Hepatocyte (in vitro differentiated cells): Measurements from ENCODE around the gene TMEM26. TPM values are rescaled to one million over a fixed set of nuclear protein-coding genes. Genes with fewer than 3 reads are reported as not detected.

Experiments used
- DNase-seq: peaks from one replicate; pipeline ENCODE4 v3.0.0-alpha.2; 2016; ENCODE audit warnings: low spot score
- H2AFZ ChIP-seq: fragments of 200-600 bp; sonication (generic); 2 replicates; pipeline ENCODE4 v1.6.0; 2016; ENCODE audit warnings: antibody characterized with exemption, mild to moderate bottlenecking
- H3K27ac ChIP-seq: fragments of 200-600 bp; sonication (generic); 2 replicates; pipeline ENCODE4 v1.5.1; 2016; ENCODE audit warnings: mild to moderate bottlenecking
- H3K27me3 ChIP-seq: fragments of 200-600 bp; sonication (generic); 2 replicates; pipeline ENCODE4 v1.6.1; 2016
- H3K36me3 ChIP-seq: fragments of 200-600 bp; sonication (generic); replicated peaks from 2 replicates; pipeline ENCODE4 v1.5.1; 2016; ENCODE audit warnings: low read depth; ENCODE audit not compliant: insufficient read depth
- H3K4me1 ChIP-seq: fragments of 200-600 bp; sonication (generic); 2 replicates; pipeline ENCODE4 v1.5.1; 2016; ENCODE audit warnings: mild to moderate bottlenecking, moderate library complexity; ENCODE audit not compliant: insufficient read depth
- H3K4me2 ChIP-seq: fragments of 200-600 bp; sonication (generic); 2 replicates; pipeline ENCODE4 v1.6.0; 2016
- H3K4me3 ChIP-seq: fragments of 200-600 bp; sonication (generic); 2 replicates; pipeline ENCODE4 v1.5.1; 2016; ENCODE audit warnings: mild to moderate bottlenecking
- H3K79me2 ChIP-seq: fragments of 200-600 bp; sonication (generic); 2 replicates; pipeline ENCODE4 v1.6.0; 2017; ENCODE audit warnings: mild to moderate bottlenecking
- H3K9me2 ChIP-seq: fragments of 200-600 bp; sonication (generic); replicated peaks from 2 replicates; pipeline ENCODE4 v1.6.0; 2017; ENCODE audit warnings: mild to moderate bottlenecking; ENCODE audit not compliant: insufficient read depth
- H3K9me3 ChIP-seq: fragments of 200-600 bp; sonication (generic); 2 replicates; pipeline ENCODE4 v1.5.1; 2016; ENCODE audit warnings: low read depth, mild to moderate bottlenecking
- H4K20me1 ChIP-seq: fragments of 200-600 bp; sonication (generic); 2 replicates; pipeline ENCODE4 v1.6.0; 2016; ENCODE audit warnings: mild to moderate bottlenecking; ENCODE audit not compliant: insufficient read depth, poor library complexity, severe bottlenecking
- CTCF ChIP-seq: fragments of 200-600 bp; sonication (generic); IDR thresholded peaks from 2 replicates; pipeline ENCODE4 v1.5.1; 2016; ENCODE audit warnings: antibody characterized with exemption, mild to moderate bottlenecking; ENCODE audit not compliant: poor library complexity
- EZH2 ChIP-seq: fragments of 200-600 bp; sonication (generic); IDR thresholded peaks from 2 replicates; pipeline ENCODE4 v1.6.1; 2016; ENCODE audit warnings: antibody characterized with exemption, mild to moderate bottlenecking, borderline replicate concordance
- EZH2phosphoT487 ChIP-seq: fragments of 200-600 bp; sonication (generic); IDR thresholded peaks from one replicate; pipeline ENCODE4 v1.6.1; 2018; ENCODE audit warnings: antibody characterized with exemption, mild to moderate bottlenecking, low read depth, moderate library complexity; ENCODE audit not compliant: unreplicated experiment, severe bottlenecking
- WGBS: methylation state at CpG from one replicate; pipeline ENCODE4 v1.1.6; 2016; ENCODE audit warnings: low lambda C conversion rate; ENCODE audit errors: missing lambda C conversion rate; 5-methylcytosine and 5-hydroxymethylcytosine counted together
- polyA plus RNA-seq: library from polyadenylated mRNA; unstranded; fragments of >200 nt; fragmentation: Nextera tagmentation; extraction: Ambion mirVana; gene quantifications from 2 replicates; pipeline ENCODE4 v1.2.1, GENCODE V29; 2016
- total RNA-seq: library from RNA; depleted of rRNA; stranded (reverse); fragments of >200 nt; gene quantifications from 2 replicates; pipeline ENCODE4 v1.2.3, GENCODE V29; 2014

Gene TMEM26
- total and polyA plus RNA-seq, 2 experiments from 2014 or later: 0.39 to 3.3 TPM

GRCh38 chr10:61477451-61477850 is 24.3 kb upstream of the TMEM26 start:
- Histone ChIP-seq H3K79me2 (no peaks in the 10 kb centered on the region), H3K27ac (no peak overlapping the region), H3K4me2 (no peak overlapping the region), H4K20me1 (no peaks in the 10 kb centered on the region), H3K9me3 (no peaks in the 10 kb centered on the region), H3K4me1 (no peaks in the 10 kb centered on the region), H3K36me3 (no peaks in the 10 kb centered on the region), H3K4me3 (no peak overlapping the region), H3K27me3 (no peaks in the 10 kb centered on the region), H2AFZ (no peak overlapping the region), H3K9me2 (no peaks in the 10 kb centered on the region)
- 71% methylated on average over 1 of the region's 1 CpG for WGBS
- DNase-seq: no peak
- TF ChIP-seq CTCF: no peak
- TF ChIP-seq EZH2: no peak
- no peak for TF ChIP-seq EZH2phosphoT487

- Histone ChIP-seq H2AFZ (no peak overlapping the region), H3K4me3 (no peak overlapping the region), H3K27ac (no peak overlapping the region), H3K9me3 (no peaks in the 10 kb centered on the region), H4K20me1 (no peaks in the 10 kb centered on the region), H3K9me2 (no peaks in the 10 kb centered on the region), H3K79me2 (no peaks in the 10 kb centered on the region), H3K36me3 (no peaks in the 10 kb centered on the region), H3K27me3 (no peaks in the 10 kb centered on the region), H3K4me2 (no peak overlapping the region), H3K4me1 (no peaks in the 10 kb centered on the region)
- no peak for TF ChIP-seq CTCF
- TF ChIP-seq EZH2phosphoT487: no peak
- no peak for TF ChIP-seq EZH2
- DNase-seq: no peak
- WGBS: 97% methylated on average over 1 of the region's 1 CpG
Observed at GRCh38 chr10:61476529-61476928, 23.3 kb upstream of the TMEM26 start.

- Histone ChIP-seq H3K9me3 (no peaks in the 10 kb centered on the region), H3K27me3 (no peaks in the 10 kb centered on the region), H2AFZ (no peak overlapping the region), H3K36me3 (no peaks in the 10 kb centered on the region), H4K20me1 (no peaks in the 10 kb centered on the region), H3K79me2 (no peaks in the 10 kb centered on the region), H3K4me1 (no peaks in the 10 kb centered on the region), H3K4me2 (no peak overlapping the region), H3K27ac (no peak overlapping the region), H3K9me2 (no peaks in the 10 kb centered on the region), H3K4me3 (no peak overlapping the region)
- no peak for TF ChIP-seq EZH2
- TF ChIP-seq CTCF: no peak
- TF ChIP-seq EZH2phosphoT487: no peak
- no peak for DNase-seq
- WGBS: 76% methylated on average over 3 of the region's 3 CpGs
Observed at GRCh38 chr10:61475449-61475873, 22.3 kb upstream of the TMEM26 start.

- DNase-seq: no peak
- H2AFZ ChIP-seq: no peak overlapping the region
- no peaks in the 10 kb centered on the region for H4K20me1 ChIP-seq
- no peaks in the 10 kb centered on the region for H3K27me3 ChIP-seq
- TF ChIP-seq EZH2 (no peak), CTCF (no peak), EZH2phosphoT487 (no peak)
- no peaks in the 10 kb centered on the region for H3K9me2 ChIP-seq
- H3K79me2 ChIP-seq: no peaks in the 10 kb centered on the region
- 77% methylated on average over 5 of the region's 5 CpGs for WGBS
- no peak overlapping the region for H3K4me3 ChIP-seq
- no peak overlapping the region for H3K4me2 ChIP-seq
- no peaks in the 10 kb centered on the region for H3K36me3 ChIP-seq
- no peaks in the 10 kb centered on the region for H3K9me3 ChIP-seq
- no peak overlapping the region for H3K27ac ChIP-seq
- H3K4me1 ChIP-seq: no peaks in the 10 kb centered on the region
Observed at GRCh38 chr10:61472090-61472674, 19.0 kb upstream of the TMEM26 start.
